Muscle of leg (tissue), 11 donors: ENCODE measurements around the gene SEMA5A. TPM values are rescaled to one million over a fixed set of nuclear protein-coding genes. Genes with fewer than 3 reads are reported as not detected.

Experiments used
- DNase-seq: peaks from one replicate; pipeline ENCODE4 v3.0.0; 2013
- H3K27ac ChIP-seq: one replicate; pipeline ENCODE4 v1.5.1; 2013; ENCODE audit warnings: mild to moderate bottlenecking, low read length, control low read depth
- H3K27me3 ChIP-seq: one replicate; pipeline ENCODE4 v1.6.1; 2013; ENCODE audit warnings: low read length; ENCODE audit not compliant: control insufficient read depth, insufficient read depth
- H3K36me3 ChIP-seq: one replicate; pipeline ENCODE4 v1.6.1; 2013; ENCODE audit warnings: low read length; ENCODE audit not compliant: control insufficient read depth, insufficient read depth
- H3K4me1 ChIP-seq: one replicate; pipeline ENCODE4 v1.6.1; 2013; ENCODE audit warnings: low read length; ENCODE audit not compliant: control insufficient read depth, insufficient read depth
- H3K4me3 ChIP-seq: one replicate; pipeline ENCODE4 v1.5.1; 2013; ENCODE audit warnings: low read length, control low read depth
- H3K9me3 ChIP-seq: replicated peaks from 2 replicates; pipeline ENCODE4 v1.6.1; 2013; ENCODE audit warnings: low read depth, low read length; ENCODE audit not compliant: control insufficient read depth
- WGBS: methylation state at CpG from one replicate; pipeline ENCODE4 v1.1.5; 2013; ENCODE audit warnings: missing lambda C conversion rate; ENCODE audit not compliant: insufficient coverage; 5-methylcytosine and 5-hydroxymethylcytosine counted together
- polyA plus RNA-seq, 8 donors: library from polyadenylated mRNA; unstranded; fragments of 120-200 nt; gene quantifications; one replicate each; pipeline versions ENCODE4 v1.2.1 to v1.2.3, GENCODE V29; 2013; ENCODE audit warnings: inconsistent platforms in 1 of 8, low replicate concordance in 1 of 8; ENCODE audit not compliant: insufficient read length in 8 of 8, insufficient read depth in 1 of 8
- total RNA-seq: library from RNA; stranded (reverse); fragments of 120-200 nt; gene quantifications from one replicate; pipeline ENCODE4 v1.2.4, GENCODE V29; 2013

Gene SEMA5A
- total and polyA plus RNA-seq, 9 donors: 25.1 to 53.5 (median 37.3) TPM

GRCh38 chr5:9396285-9396770 lies 149.5 kb downstream of the SEMA5A start:
- Histone ChIP-seq H3K4me3 (no peak overlapping the region), H3K4me1 (no peaks in the 10 kb centered on the region), H3K36me3 (no peaks in the 10 kb centered on the region), H3K27ac (no peak overlapping the region), H3K27me3 (no peaks in the 10 kb centered on the region), H3K9me3 (no peaks in the 10 kb centered on the region)
- DNase-seq: no peak
- WGBS: 67% methylated on average over 2 of the region's 2 CpGs

GRCh38 chr5:9395706-9396105 lies 150.2 kb downstream of the SEMA5A start:
- 20% methylated on average over 1 of the region's 2 CpGs for WGBS
- no peak for DNase-seq
- H3K9me3 ChIP-seq: no peaks in the 10 kb centered on the region
- H3K27ac ChIP-seq: no peak overlapping the region
- H3K4me1 ChIP-seq: no peaks in the 10 kb centered on the region
- H3K4me3 ChIP-seq: no peak overlapping the region
- no peaks in the 10 kb centered on the region for H3K27me3 ChIP-seq
- no peaks in the 10 kb centered on the region for H3K36me3 ChIP-seq

- Histone ChIP-seq H3K27me3 (no peaks in the 10 kb centered on the region), H3K4me3 (no peak overlapping the region), H3K4me1 (no peaks in the 10 kb centered on the region), H3K27ac (no peak overlapping the region), H3K9me3 (no peaks in the 10 kb centered on the region), H3K36me3 (no peaks in the 10 kb centered on the region)
- WGBS: 100% methylated on average over 1 of the region's 6 CpGs
- no peak for DNase-seq
These were observed 151.7 kb downstream of the SEMA5A start for GRCh38 chr5:9394221-9394620.

GRCh38 chr5:9392625-9393024 lies 153.2 kb downstream of the SEMA5A start:
- Histone ChIP-seq H3K27me3 (no peaks in the 10 kb centered on the region), H3K4me1 (no peaks in the 10 kb centered on the region), H3K9me3 (no peaks in the 10 kb centered on the region), H3K36me3 (no peaks in the 10 kb centered on the region), H3K4me3 (no peak overlapping the region), H3K27ac (no peak overlapping the region)
- 80% methylated on average over 1 of the region's 1 CpG for WGBS
- no peak for DNase-seq

- H3K4me3 ChIP-seq: no peak overlapping the region
- no peak overlapping the region for H3K27ac ChIP-seq
- H3K36me3 ChIP-seq: no peaks in the 10 kb centered on the region
- no peaks in the 10 kb centered on the region for H3K27me3 ChIP-seq
- H3K4me1 ChIP-seq: no peaks in the 10 kb centered on the region
- 100% methylated on average over 1 of the region's 4 CpGs for WGBS
- no peak for DNase-seq
- no peaks in the 10 kb centered on the region for H3K9me3 ChIP-seq
These were observed 154.8 kb downstream of the SEMA5A start for GRCh38 chr5:9391080-9391479.

GRCh38 chr5:9390113-9390512 lies 155.8 kb downstream of the SEMA5A start:
- Histone ChIP-seq H3K4me1 (no peaks in the 10 kb centered on the region), H3K9me3 (no peaks in the 10 kb centered on the region), H3K27ac (no peak overlapping the region), H3K4me3 (no peak overlapping the region), H3K27me3 (no peaks in the 10 kb centered on the region), H3K36me3 (no peaks in the 10 kb centered on the region)
- no CpG with 5 or more reads among the region's 1 CpG for WGBS
- no peak for DNase-seq

- no peaks in the 10 kb centered on the region for H3K36me3 ChIP-seq
These were observed 156.8 kb downstream of the SEMA5A start for GRCh38 chr5:9388941-9389674.

GRCh38 chr5:9387879-9388278 lies 158.0 kb downstream of the SEMA5A start:
- no peak overlapping the region for H3K27ac ChIP-seq
- no peaks in the 10 kb centered on the region for H3K36me3 ChIP-seq
- no peaks in the 10 kb centered on the region for H3K9me3 ChIP-seq
- no CpG with 5 or more reads among the region's 3 CpGs for WGBS
- no peak for DNase-seq
- no peaks in the 10 kb centered on the region for H3K27me3 ChIP-seq
- no peaks in the 10 kb centered on the region for H3K4me1 ChIP-seq
- no peak overlapping the region for H3K4me3 ChIP-seq

More at GRCh38 chr5:9388941-9389674, 156.8 kb downstream of the SEMA5A start:
- H3K27ac ChIP-seq: no peak overlapping the region
- no peaks in the 10 kb centered on the region for H3K9me3 ChIP-seq
- 54% methylated on average over 2 of the region's 5 CpGs for WGBS
- H3K4me3 ChIP-seq: no peak overlapping the region
- H3K27me3 ChIP-seq: no peaks in the 10 kb centered on the region
- DNase-seq: no peak
- H3K4me1 ChIP-seq: no peaks in the 10 kb centered on the region

- no peak for DNase-seq
- Histone ChIP-seq H3K4me3 (no peak overlapping the region), H3K36me3 (no peaks in the 10 kb centered on the region), H3K4me1 (no peaks in the 10 kb centered on the region), H3K27me3 (no peaks in the 10 kb centered on the region), H3K27ac (no peak overlapping the region), H3K9me3 (no peaks in the 10 kb centered on the region)
- no CpG with 5 or more reads among the region's 4 CpGs for WGBS
These were observed 158.9 kb downstream of the SEMA5A start for GRCh38 chr5:9386945-9387344.

GRCh38 chr5:9382522-9382921 lies 163.4 kb downstream of the SEMA5A start:
- no peaks in the 10 kb centered on the region for H3K4me1 ChIP-seq
- no peak overlapping the region for H3K4me3 ChIP-seq
- peaks cover 6% of the 10 kb centered on the region for H3K36me3 ChIP-seq
- no peaks in the 10 kb centered on the region for H3K27me3 ChIP-seq
- WGBS: no CpG with 5 or more reads among the region's 1 CpG
- no peaks in the 10 kb centered on the region for H3K9me3 ChIP-seq
- H3K27ac ChIP-seq: no peak overlapping the region
- no peak for DNase-seq

- H3K4me1 ChIP-seq: no peaks in the 10 kb centered on the region
- H3K27ac ChIP-seq: no peak overlapping the region
These were observed 164.4 kb downstream of the SEMA5A start for GRCh38 chr5:9381464-9381863.

More at GRCh38 chr5:9381464-9381863, 164.4 kb downstream of the SEMA5A start:
- DNase-seq: no peak
- no peak overlapping the region for H3K4me3 ChIP-seq
- H3K9me3 ChIP-seq: no peaks in the 10 kb centered on the region
- peaks cover 6% of the 10 kb centered on the region for H3K36me3 ChIP-seq
- H3K27me3 ChIP-seq: no peaks in the 10 kb centered on the region
